Rectal smooth muscle tissue (tissue), 1 donor: Measurements from ENCODE around the gene CFAP206.

Source experiments
- H3K27ac ChIP-seq: one replicate; pipeline ENCODE4 v1.7.0; 2013; ENCODE audit warnings: low read depth, low read length, inconsistent platforms
- H3K27me3 ChIP-seq: one replicate; pipeline ENCODE4 v1.7.0; 2013; ENCODE audit warnings: low read length; ENCODE audit not compliant: control insufficient read depth, insufficient read depth
- H3K36me3 ChIP-seq: one replicate; pipeline ENCODE4 v1.7.0; 2013; ENCODE audit warnings: low read length; ENCODE audit not compliant: control insufficient read depth, insufficient read depth
- H3K4me1 ChIP-seq: one replicate; pipeline ENCODE4 v1.7.0; 2013; ENCODE audit warnings: low read length; ENCODE audit not compliant: control insufficient read depth, insufficient read depth
- H3K4me3 ChIP-seq: one replicate; pipeline ENCODE4 v1.7.0; 2013; ENCODE audit warnings: low read length
- H3K9ac ChIP-seq: one replicate; pipeline ENCODE4 v1.7.0; 2013; ENCODE audit warnings: low read length

The CFAP206 gene

GRCh38 chr6:87494761-87495422, 87.1 kb downstream of the CFAP206 start:
- no peaks in the 10 kb centered on the region for H3K36me3 ChIP-seq
- H3K27ac ChIP-seq, result no peak overlapping the region
- no peak overlapping the region for H3K9ac ChIP-seq
- H3K27me3 ChIP-seq, result no peaks in the 10 kb centered on the region
- no peaks in the 10 kb centered on the region for H3K4me1 ChIP-seq
- H3K4me3 ChIP-seq, result no peak overlapping the region

GRCh38 chr6:87498048-87498447, 90.3 kb downstream of the CFAP206 start:
- Histone ChIP-seq H3K27ac (no peak overlapping the region), H3K9ac (no peak overlapping the region), H3K36me3 (peaks cover 5% of the 10 kb centered on the region), H3K27me3 (no peaks in the 10 kb centered on the region), H3K4me3 (no peak overlapping the region), H3K4me1 (no peaks in the 10 kb centered on the region)

GRCh38 chr6:87501809-87502572, 94.2 kb downstream of the CFAP206 start:
- Histone ChIP-seq H3K27ac (no peak overlapping the region), H3K27me3 (no peaks in the 10 kb centered on the region), H3K4me3 (no peak overlapping the region), H3K9ac (no peak overlapping the region), H3K4me1 (no peaks in the 10 kb centered on the region), H3K36me3 (peaks cover 5% of the 10 kb centered on the region)

DNA sequence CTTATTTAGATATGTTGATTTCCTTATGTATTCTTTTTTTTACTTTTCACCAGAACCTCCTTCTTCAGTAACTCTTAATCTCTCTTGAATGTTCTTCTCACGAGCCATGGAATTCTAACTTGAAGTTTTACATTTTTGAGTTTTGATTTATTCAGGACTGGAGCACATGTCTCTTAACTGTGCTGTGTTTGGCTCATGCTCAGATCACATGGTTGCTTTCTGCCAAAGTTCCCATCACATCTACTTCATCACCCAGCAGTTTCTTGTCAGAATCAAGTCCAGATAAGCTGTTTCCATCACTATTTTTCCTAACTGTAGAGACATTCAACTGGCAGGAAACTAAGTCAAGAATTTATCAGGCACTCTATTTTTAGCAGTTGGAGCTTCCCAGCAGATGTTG, 96.7 kb downstream of the CFAP206 start:
- no peaks in the 10 kb centered on the region for H3K27me3 ChIP-seq
- H3K4me1 ChIP-seq, result no peaks in the 10 kb centered on the region
- H3K36me3 ChIP-seq, result peaks cover 8% of the 10 kb centered on the region
- no peak overlapping the region for H3K4me3 ChIP-seq
- no peak overlapping the region for H3K27ac ChIP-seq
- H3K9ac ChIP-seq, result no peak overlapping the region
